HG03196 (cell line): ENCODE results near the gene LRP1.
A peak's percentile ranks its signal among the peaks of the same experiment; 100 is the strongest.

ENCODE experiments used
- ATAC-seq: cut with Tn5 transposase; IDR thresholded peaks from one replicate; pipeline ENCODE4 v1.9.1; 2021; ENCODE audit not compliant: unreplicated experiment

The LRP1 gene

GRCh38 chr12:57127726-57128518, at the start of gene LRP1:
Gene LRP1, plus strand, starts transcription at chr12:57128483. Its CDS starts 482 bp downstream, at chr12:57128965.
- ATAC-seq = no peak

GRCh38 chr12:57078519-57079404, 49.5 kb upstream of the LRP1 start, which contains the start of gene NEMP1:
Gene NEMP1, minus strand, starts transcription at chr12:57078791. Its CDS starts 46 bp downstream, at chr12:57078745.
- peak; percentile 96 for ATAC-seq

GRCh38 chr12:57079821-57080220, 48.5 kb upstream of the LRP1 start:
- no peak for ATAC-seq

- ATAC-seq = no peak
These were observed 47.4 kb upstream of the LRP1 start for GRCh38 chr12:57080855-57081254.

- ATAC-seq = no peak
These were observed 42.2 kb upstream of the LRP1 start for GRCh38 chr12:57085999-57086492.

GRCh38 chr12:57086493-57087009, 41.7 kb upstream of the LRP1 start:
- no peak for ATAC-seq

- peak; percentile 26 for ATAC-seq
These were observed 41.1 kb upstream of the LRP1 start for GRCh38 chr12:57087010-57087690.

- ATAC-seq = peak; percentile 38
These were observed 40.5 kb upstream of the LRP1 start for GRCh38 chr12:57087691-57088353.

GRCh38 chr12:57088354-57089270, 39.7 kb upstream of the LRP1 start, which contains the start of gene NAB2:
Gene NAB2, plus strand, starts transcription at chr12:57089114. Its CDS starts 158 bp downstream, at chr12:57089272.
- ATAC-seq = peak; percentile 48

- ATAC-seq = no peak
These were observed 38.7 kb upstream of the LRP1 start for GRCh38 chr12:57089271-57090245.

- ATAC-seq = no peak
These were observed 37.8 kb upstream of the LRP1 start for GRCh38 chr12:57090490-57090889.

GRCh38 chr12:57090924-57091637, 37.2 kb upstream of the LRP1 start:
- ATAC-seq = no peak

- ATAC-seq = no peak
These were observed 36.4 kb upstream of the LRP1 start for GRCh38 chr12:57091638-57092528.

GRCh38 chr12:57092529-57092862, 35.8 kb upstream of the LRP1 start:
- no peak for ATAC-seq

GRCh38 chr12:57092876-57093414, 35.3 kb upstream of the LRP1 start:
- ATAC-seq = no peak
